Measurements from ENCODE around the gene SLCO3A1. TPM values are rescaled to one million over a fixed set of nuclear protein-coding genes. Genes with fewer than 3 reads are reported as not detected.

SLCO3A1 gene
- total RNA-seq, 1 experiment from 2014 or later, result 5.1 TPM

- no peaks in the 10 kb centered on the region for H3K36me3 ChIP-seq (ENCODE audit: control insufficient read depth in 1 of 2, insufficient read depth in 2 of 2, low read length in 2 of 2)
- no peak for ATAC-seq
- H3K9me2 ChIP-seq (ENCODE audit: insufficient read depth), result no peaks in the 10 kb centered on the region
- peaks cover 11% of the 10 kb centered on the region for H3K27me3 ChIP-seq (ENCODE audit: insufficient read depth, low read length)
- intact Hi-C loops (cut with micrococcal nuclease), result no loop called here
- RAD21 ChIA-PET (ENCODE audit: low non-redundant PET in 1 of 2, low total read pairs in 2 of 2, uncharacterized antibody in 2 of 2, unreplicated experiment in 2 of 2), result no interaction called here
- no peak overlapping the region for H3K4me3 ChIP-seq (replicated peaks in 1 of 2; ENCODE audit: low read depth in 1 of 2, low read length in 2 of 2)
- CTCF ChIA-PET, result no interaction called here
- H3K27ac ChIP-seq (ENCODE audit: low read depth, low read length), result no peak overlapping the region
- H3K9me3 ChIP-seq (ENCODE audit: control insufficient read depth in 1 of 2, insufficient read depth in 1 of 2, low read depth in 1 of 2, low read length in 2 of 2), result no peaks in the 10 kb centered on the region
- H3K79me2 ChIP-seq (ENCODE audit: insufficient read depth, low read length), result no peaks in the 10 kb centered on the region
- no peaks in the 10 kb centered on the region for H4K20me1 ChIP-seq (ENCODE audit: insufficient read depth)
- H3K9ac ChIP-seq (ENCODE audit: low read length), result no peak overlapping the region
- DNase-seq (ENCODE audit: low read depth, low spot score), result no peak
- no peaks in the 10 kb centered on the region for H3K4me1 ChIP-seq (ENCODE audit: control insufficient read depth in 1 of 2, insufficient read depth in 2 of 2, low read length in 2 of 2)
- no TSS peak for BruUV-seq (replicated peaks)
- no peak overlapping the region for H3K4me2 ChIP-seq (ENCODE audit: low read length)
- H2AFZ ChIP-seq (ENCODE audit: low read depth, low read length, poor library complexity, severe bottlenecking), result no peak overlapping the region
- POLR2A ChIA-PET, result no interaction called here
- TF ChIP-seq TCF7L2 (IDR thresholded peaks at IDR 0.05; ENCODE audit: borderline replicate concordance, extremely low read depth, insufficient read depth, insufficient read length), result no peak
- TF ChIP-seq, protein P1, sequence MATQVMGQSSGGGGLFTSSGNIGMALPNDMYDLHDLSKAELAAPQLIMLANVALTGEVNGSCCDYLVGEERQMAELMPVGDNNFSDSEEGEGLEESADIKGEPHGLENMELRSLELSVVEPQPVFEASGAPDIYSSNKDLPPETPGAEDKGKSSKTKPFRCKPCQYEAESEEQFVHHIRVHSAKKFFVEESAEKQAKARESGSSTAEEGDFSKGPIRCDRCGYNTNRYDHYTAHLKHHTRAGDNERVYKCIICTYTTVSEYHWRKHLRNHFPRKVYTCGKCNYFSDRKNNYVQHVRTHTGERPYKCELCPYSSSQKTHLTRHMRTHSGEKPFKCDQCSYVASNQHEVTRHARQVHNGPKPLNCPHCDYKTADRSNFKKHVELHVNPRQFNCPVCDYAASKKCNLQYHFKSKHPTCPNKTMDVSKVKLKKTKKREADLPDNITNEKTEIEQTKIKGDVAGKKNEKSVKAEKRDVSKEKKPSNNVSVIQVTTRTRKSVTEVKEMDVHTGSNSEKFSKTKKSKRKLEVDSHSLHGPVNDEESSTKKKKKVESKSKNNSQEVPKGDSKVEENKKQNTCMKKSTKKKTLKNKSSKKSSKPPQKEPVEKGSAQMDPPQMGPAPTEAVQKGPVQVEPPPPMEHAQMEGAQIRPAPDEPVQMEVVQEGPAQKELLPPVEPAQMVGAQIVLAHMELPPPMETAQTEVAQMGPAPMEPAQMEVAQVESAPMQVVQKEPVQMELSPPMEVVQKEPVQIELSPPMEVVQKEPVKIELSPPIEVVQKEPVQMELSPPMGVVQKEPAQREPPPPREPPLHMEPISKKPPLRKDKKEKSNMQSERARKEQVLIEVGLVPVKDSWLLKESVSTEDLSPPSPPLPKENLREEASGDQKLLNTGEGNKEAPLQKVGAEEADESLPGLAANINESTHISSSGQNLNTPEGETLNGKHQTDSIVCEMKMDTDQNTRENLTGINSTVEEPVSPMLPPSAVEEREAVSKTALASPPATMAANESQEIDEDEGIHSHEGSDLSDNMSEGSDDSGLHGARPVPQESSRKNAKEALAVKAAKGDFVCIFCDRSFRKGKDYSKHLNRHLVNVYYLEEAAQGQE (IDR thresholded peaks at IDR 0.05; ENCODE audit: low read depth), result no peak
- no peak for TF ChIP-seq CEBPB (IDR thresholded peaks at IDR 0.05; ENCODE audit: low read depth)
These were observed 317.4 kb downstream of the SLCO3A1 start for GRCh38 chr15:92170897-92171296.

DNA sequence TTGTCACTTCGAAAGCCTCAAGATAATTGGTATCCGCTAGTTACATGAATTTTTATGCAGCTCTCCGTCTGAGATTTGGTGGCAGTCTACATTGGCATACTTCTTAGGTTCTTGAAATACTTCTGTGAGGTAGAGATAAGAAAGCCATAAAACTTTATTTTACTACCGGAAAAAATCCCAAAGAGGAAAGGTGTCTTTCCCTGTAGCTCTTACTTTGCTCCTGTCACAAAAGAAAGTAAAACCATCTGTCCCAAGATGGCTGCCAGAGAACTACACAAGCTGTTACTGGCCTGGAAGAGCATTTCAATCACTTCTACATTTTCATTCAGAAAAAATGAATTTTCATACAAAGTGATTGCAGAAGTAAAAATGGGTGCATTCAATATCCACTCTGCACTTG is 325.4 kb downstream of the SLCO3A1 start:
- Histone ChIP-seq H3K4me2 (ENCODE audit: low read length) (no peak overlapping the region), H3K4me3 (replicated peaks in 1 of 2; ENCODE audit: low read depth in 1 of 2, low read length in 2 of 2) (no peak overlapping the region), H3K27me3 (ENCODE audit: insufficient read depth, low read length) (peaks cover 28% of the 10 kb centered on the region), H4K20me1 (ENCODE audit: insufficient read depth) (no peaks in the 10 kb centered on the region), H3K9me3 (ENCODE audit: control insufficient read depth in 1 of 2, insufficient read depth in 1 of 2, low read depth in 1 of 2, low read length in 2 of 2) (no peaks in the 10 kb centered on the region), H3K9ac (ENCODE audit: low read length) (no peak overlapping the region), H2AFZ (ENCODE audit: low read depth, low read length, poor library complexity, severe bottlenecking) (no peak overlapping the region), H3K9me2 (ENCODE audit: insufficient read depth) (no peaks in the 10 kb centered on the region), H3K36me3 (ENCODE audit: control insufficient read depth in 1 of 2, insufficient read depth in 2 of 2, low read length in 2 of 2) (no peaks in the 10 kb centered on the region), H3K4me1 (ENCODE audit: control insufficient read depth in 1 of 2, insufficient read depth in 2 of 2, low read length in 2 of 2) (no peaks in the 10 kb centered on the region), H3K79me2 (ENCODE audit: insufficient read depth, low read length) (no peaks in the 10 kb centered on the region), H3K27ac (ENCODE audit: low read depth, low read length) (no peak overlapping the region)
- ATAC-seq (no peak), DNase-seq (ENCODE audit: low read depth, low spot score) (no peak)
- intact Hi-C loops (cut with micrococcal nuclease), result no loop called here
- RAD21 ChIA-PET (ENCODE audit: low non-redundant PET in 1 of 2, low total read pairs in 2 of 2, uncharacterized antibody in 2 of 2, unreplicated experiment in 2 of 2), result no interaction called here
- BruUV-seq (replicated peaks), result no TSS peak
- CTCF ChIA-PET, result no interaction called here
- POLR2A ChIA-PET, result no interaction called here
- TF ChIP-seq YY1 (IDR thresholded peaks at IDR 0.05; ENCODE audit: extremely low read depth, insufficient replicate concordance, low read depth, low read length) (no peak), EZH2 (IDR thresholded peaks at IDR 0.05) (no peak), EZH2phosphoT487 (IDR thresholded peaks at IDR 0.05; ENCODE audit: borderline replicate concordance) (no peak), ELF1 (IDR thresholded peaks at IDR 0.05; ENCODE audit: borderline replicate concordance, low read depth) (no peak), CTCF (IDR thresholded peaks at IDR 0.05 in 2 of 3, conservative IDR thresholded peaks at IDR 0.05 in 1 of 3; ENCODE audit: borderline replicate concordance in 1 of 3, insufficient read depth in 1 of 3, low read depth in 2 of 3, low read length in 2 of 3) (no peak)
- TF ChIP-seq, protein P1 (IDR thresholded peaks at IDR 0.05; ENCODE audit: low read depth), result no peak

Data from HCT116 (cell line).